ENCODE results near the gene UCP3. TPM values are rescaled to one million over a fixed set of nuclear protein-coding genes. Genes with fewer than 3 reads are reported as not detected.

The UCP3 gene
- total and polyA plus RNA-seq, 4 donors: 0.07 to 1.3 (median 0.34) TPM

DNA sequence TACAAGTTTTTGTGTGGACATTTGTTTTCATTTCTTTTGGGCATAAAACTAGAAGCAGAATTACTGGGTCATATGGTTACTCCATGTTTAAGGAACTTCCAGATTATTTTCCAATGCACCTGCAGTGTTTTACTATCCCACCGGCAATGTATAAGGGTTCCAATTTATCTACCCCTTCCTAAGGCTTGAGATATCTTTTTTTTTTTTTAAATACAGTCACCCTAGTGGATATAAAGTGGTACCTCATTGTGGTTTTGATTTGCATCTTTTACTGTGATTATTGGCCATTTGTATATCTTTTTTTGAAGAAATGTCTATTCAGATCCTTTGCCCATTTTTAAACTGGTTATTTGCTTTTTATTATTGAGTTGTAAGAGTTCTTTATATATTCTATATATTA, 34.6 kb upstream of the UCP3 start:
- Histone ChIP-seq H3K36me3 (ENCODE audit: control insufficient read depth in 4 of 4, insufficient read depth in 3 of 4, low read depth in 1 of 4, low read length in 3 of 4) (peaks cover 7 to 23% (median 13%) of the 10 kb centered on the region in 4 donors), H3K4me1 (ENCODE audit: control insufficient read depth in 4 of 4, insufficient read depth in 4 of 4, low read length in 3 of 4) (no peaks in the 10 kb centered on the region), H3K9ac (ENCODE audit: low read depth in 1 of 2, low read length in 2 of 2) (no peak overlapping the region), H3K27me3 (ENCODE audit: control insufficient read depth in 4 of 4, insufficient read depth in 4 of 4, low read length in 3 of 4) (no peaks in the 10 kb centered on the region), H3K27ac (ENCODE audit: low read depth in 1 of 2, low read length in 2 of 2) (no peak overlapping the region), H3K4me3 (ENCODE audit: low read depth in 1 of 3, low read length in 3 of 3) (no peak overlapping the region), H3K9me3 (ENCODE audit: control insufficient read depth in 4 of 4, low read length in 3 of 4) (no peaks in the 10 kb centered on the region)
- TF ChIP-seq, protein P1, sequence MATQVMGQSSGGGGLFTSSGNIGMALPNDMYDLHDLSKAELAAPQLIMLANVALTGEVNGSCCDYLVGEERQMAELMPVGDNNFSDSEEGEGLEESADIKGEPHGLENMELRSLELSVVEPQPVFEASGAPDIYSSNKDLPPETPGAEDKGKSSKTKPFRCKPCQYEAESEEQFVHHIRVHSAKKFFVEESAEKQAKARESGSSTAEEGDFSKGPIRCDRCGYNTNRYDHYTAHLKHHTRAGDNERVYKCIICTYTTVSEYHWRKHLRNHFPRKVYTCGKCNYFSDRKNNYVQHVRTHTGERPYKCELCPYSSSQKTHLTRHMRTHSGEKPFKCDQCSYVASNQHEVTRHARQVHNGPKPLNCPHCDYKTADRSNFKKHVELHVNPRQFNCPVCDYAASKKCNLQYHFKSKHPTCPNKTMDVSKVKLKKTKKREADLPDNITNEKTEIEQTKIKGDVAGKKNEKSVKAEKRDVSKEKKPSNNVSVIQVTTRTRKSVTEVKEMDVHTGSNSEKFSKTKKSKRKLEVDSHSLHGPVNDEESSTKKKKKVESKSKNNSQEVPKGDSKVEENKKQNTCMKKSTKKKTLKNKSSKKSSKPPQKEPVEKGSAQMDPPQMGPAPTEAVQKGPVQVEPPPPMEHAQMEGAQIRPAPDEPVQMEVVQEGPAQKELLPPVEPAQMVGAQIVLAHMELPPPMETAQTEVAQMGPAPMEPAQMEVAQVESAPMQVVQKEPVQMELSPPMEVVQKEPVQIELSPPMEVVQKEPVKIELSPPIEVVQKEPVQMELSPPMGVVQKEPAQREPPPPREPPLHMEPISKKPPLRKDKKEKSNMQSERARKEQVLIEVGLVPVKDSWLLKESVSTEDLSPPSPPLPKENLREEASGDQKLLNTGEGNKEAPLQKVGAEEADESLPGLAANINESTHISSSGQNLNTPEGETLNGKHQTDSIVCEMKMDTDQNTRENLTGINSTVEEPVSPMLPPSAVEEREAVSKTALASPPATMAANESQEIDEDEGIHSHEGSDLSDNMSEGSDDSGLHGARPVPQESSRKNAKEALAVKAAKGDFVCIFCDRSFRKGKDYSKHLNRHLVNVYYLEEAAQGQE (IDR thresholded peaks at IDR 0.05): no peak
- TF ChIP-seq SP1 (IDR thresholded peaks at IDR 0.05): no peak
- TF ChIP-seq RXRA (IDR thresholded peaks at IDR 0.05): no peak
- no peak for TF ChIP-seq HNF4G (IDR thresholded peaks at IDR 0.05)
- TF ChIP-seq YY1 (IDR thresholded peaks at IDR 0.05): no peak
- no peak for TF ChIP-seq HNF4A (conservative IDR thresholded peaks at IDR 0.05)
- TF ChIP-seq RAD21 (IDR thresholded peaks at IDR 0.05): no peak
- TF ChIP-seq, protein P2, sequence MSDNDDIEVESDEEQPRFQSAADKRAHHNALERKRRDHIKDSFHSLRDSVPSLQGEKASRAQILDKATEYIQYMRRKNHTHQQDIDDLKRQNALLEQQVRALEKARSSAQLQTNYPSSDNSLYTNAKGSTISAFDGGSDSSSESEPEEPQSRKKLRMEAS (IDR thresholded peaks at IDR 0.05): no peak
- TF ChIP-seq, protein P3, sequence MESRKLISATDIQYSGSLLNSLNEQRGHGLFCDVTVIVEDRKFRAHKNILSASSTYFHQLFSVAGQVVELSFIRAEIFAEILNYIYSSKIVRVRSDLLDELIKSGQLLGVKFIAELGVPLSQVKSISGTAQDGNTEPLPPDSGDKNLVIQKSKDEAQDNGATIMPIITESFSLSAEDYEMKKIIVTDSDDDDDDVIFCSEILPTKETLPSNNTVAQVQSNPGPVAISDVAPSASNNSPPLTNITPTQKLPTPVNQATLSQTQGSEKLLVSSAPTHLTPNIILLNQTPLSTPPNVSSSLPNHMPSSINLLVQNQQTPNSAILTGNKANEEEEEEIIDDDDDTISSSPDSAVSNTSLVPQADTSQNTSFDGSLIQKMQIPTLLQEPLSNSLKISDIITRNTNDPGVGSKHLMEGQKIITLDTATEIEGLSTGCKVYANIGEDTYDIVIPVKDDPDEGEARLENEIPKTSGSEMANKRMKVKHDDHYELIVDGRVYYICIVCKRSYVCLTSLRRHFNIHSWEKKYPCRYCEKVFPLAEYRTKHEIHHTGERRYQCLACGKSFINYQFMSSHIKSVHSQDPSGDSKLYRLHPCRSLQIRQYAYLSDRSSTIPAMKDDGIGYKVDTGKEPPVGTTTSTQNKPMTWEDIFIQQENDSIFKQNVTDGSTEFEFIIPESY (IDR thresholded peaks at IDR 0.05): no peak
- no peak for TF ChIP-seq JUND (IDR thresholded peaks at IDR 0.05)
- DNase-seq (ENCODE audit: low spot score): no peak
- 98% methylated on average over 1 of the region's 1 CpG for WGBS

DNA sequence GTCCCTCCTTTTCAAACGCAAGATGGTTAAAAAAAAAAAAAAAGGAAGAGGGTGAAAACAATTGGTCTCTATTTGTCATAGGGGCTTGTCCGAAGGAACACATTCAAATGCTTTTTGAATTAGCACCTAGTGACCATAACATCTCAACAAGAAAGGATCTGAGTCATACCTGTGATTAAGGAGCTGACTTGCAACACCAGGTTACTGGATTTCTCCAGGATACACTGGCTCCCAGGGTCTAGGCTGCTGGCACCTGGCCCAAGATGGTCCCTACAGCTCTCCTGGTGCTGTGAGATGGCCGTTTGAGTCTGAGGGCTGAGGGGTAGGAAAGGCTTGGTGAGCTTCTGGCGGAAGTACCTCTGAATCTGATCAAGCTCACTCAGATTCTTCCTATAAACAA, 28.4 kb upstream of the UCP3 start:
- Histone ChIP-seq H3K27me3 (ENCODE audit: control insufficient read depth in 4 of 4, insufficient read depth in 4 of 4, low read length in 3 of 4) (no peaks in the 10 kb centered on the region), H3K9ac (ENCODE audit: low read depth in 1 of 2, low read length in 2 of 2) (no peak overlapping the region), H3K4me3 (ENCODE audit: low read depth in 1 of 3, low read length in 3 of 3) (no peak overlapping the region), H3K36me3 (ENCODE audit: control insufficient read depth in 4 of 4, insufficient read depth in 3 of 4, low read depth in 1 of 4, low read length in 3 of 4) (peaks cover 4 to 36% (median 22%) of the 10 kb centered on the region in 4 donors), H3K27ac (ENCODE audit: low read depth in 1 of 2, low read length in 2 of 2) (no peak overlapping the region), H3K9me3 (ENCODE audit: control insufficient read depth in 4 of 4, low read length in 3 of 4) (no peaks in the 10 kb centered on the region), H3K4me1 (ENCODE audit: control insufficient read depth in 4 of 4, insufficient read depth in 4 of 4, low read length in 3 of 4) (no peaks in the 10 kb centered on the region)
- TF ChIP-seq, protein P2 (IDR thresholded peaks at IDR 0.05): no peak
- TF ChIP-seq RXRA (IDR thresholded peaks at IDR 0.05) (no peak), RAD21 (IDR thresholded peaks at IDR 0.05) (no peak), JUND (IDR thresholded peaks at IDR 0.05) (no peak), EGR1 (IDR thresholded peaks at IDR 0.05; ENCODE audit: low read depth in 2 of 2) (no peak), TAF1 (conservative IDR thresholded peaks at IDR 0.05) (no peak), NR2F2 (IDR thresholded peaks at IDR 0.05) (no peak)
- TF ChIP-seq, protein P1 (IDR thresholded peaks at IDR 0.05): no peak
- no peak for DNase-seq (ENCODE audit: low spot score)
- WGBS: 96% methylated on average over 4 of the region's 4 CpGs
